Stimulated activated CD8-positive, alpha-beta memory T cell treated with anti-CD3 and anti-CD28 coated beads, Interleukin-12 subunit alpha, Interleukin-12 subunit beta, amount 100 ng/mL, for 1 hour (primary cell): ENCODE data around the gene CTSL.

Experiments
- DNase-seq: peaks from one replicate; pipeline ENCODE4 v3.0.0-alpha.2; 2020; ENCODE audit warnings: low read depth

CTSL gene

GRCh38 chr9:87701491-87701890 is 24.4 kb upstream of the CTSL start:
- DNase-seq = no peak

DNA sequence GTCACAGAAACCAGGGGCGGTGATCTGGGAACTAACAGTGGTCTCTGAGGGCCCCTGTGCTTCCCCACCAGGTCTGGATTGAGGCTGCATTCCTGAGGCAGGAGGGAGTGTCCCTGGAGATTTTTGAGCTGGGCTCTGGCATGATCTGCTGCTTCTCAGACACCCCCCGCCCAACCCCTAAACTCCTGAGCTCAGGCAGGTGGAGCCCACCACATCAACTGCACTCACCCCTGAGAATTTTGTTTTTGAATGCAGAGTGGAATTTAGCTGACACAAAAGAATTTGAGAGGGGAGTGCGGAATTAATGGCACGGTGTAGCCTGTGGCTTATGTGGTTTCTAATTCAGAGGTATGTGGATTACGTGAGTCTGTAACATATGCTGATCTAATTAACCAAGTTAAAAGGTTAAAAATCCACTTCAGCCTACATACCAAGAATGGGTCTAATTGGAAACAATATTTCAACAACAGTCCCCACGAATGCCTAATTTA is 23.9 kb upstream of the CTSL start:
- no peak for DNase-seq

- no peak for DNase-seq
Observed at GRCh38 chr9:87702921-87703320, 23.0 kb upstream of the CTSL start.

- no peak for DNase-seq
Observed at GRCh38 chr9:87703636-87704276, 22.2 kb upstream of the CTSL start.

GRCh38 chr9:87704342-87704741 is 21.6 kb upstream of the CTSL start:
- no peak for DNase-seq

- no peak for DNase-seq
Observed at GRCh38 chr9:87706066-87706739, 19.7 kb upstream of the CTSL start.

DNA sequence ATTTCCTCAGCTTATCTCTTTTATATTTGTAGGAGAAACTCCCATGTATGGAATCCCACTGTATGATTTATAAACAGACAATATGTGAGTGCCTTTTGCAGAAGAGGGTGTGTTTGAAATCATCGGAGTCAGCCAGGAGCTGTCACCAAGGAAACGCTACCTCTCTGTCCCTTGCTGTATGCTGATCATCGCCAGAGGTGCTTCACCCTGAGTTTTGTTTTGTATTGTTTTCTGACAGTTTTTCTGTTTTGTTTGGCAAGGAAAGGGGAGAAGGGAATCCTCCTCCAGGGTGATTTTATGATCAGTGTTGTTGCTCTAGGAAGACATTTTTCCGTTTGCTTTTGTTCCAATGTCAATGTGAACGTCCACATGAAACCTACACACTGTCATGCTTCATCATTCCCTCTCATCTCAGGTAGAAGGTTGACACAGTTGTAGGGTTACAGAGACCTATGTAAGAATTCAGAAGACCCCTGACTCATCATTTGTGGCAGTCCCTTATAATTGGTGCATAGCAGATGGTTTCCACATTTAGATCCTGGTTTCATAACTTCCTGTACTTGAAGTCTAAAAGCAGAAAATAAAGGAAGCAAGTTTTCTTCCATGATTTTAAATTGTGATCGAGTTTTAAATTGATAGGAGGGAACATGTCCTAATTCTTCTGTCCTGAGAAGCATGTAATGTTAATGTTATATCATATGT is 18.0 kb upstream of the CTSL start:
- no peak for DNase-seq

DNA sequence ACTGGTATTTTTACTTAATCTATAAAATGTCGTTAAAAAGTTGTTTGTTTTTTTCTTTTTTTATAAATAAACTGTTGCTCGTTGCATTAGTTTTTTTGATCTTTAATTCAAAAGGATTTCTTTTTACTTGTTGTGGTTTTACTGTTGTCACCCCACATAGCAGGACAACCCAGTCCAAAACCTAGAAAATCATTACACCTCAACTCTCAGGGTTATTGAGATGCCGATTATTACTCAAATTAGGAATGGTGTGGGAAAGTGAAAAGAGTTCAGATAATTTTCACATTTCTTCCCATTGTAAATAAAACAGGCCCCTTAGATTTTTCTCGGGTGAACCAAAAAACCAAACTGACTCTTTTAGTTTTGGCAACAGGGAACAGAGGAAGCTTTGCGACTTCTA is 17.4 kb upstream of the CTSL start:
- DNase-seq = no peak

- DNase-seq = no peak
Observed at GRCh38 chr9:87708986-87709728, 16.8 kb upstream of the CTSL start.

DNA sequence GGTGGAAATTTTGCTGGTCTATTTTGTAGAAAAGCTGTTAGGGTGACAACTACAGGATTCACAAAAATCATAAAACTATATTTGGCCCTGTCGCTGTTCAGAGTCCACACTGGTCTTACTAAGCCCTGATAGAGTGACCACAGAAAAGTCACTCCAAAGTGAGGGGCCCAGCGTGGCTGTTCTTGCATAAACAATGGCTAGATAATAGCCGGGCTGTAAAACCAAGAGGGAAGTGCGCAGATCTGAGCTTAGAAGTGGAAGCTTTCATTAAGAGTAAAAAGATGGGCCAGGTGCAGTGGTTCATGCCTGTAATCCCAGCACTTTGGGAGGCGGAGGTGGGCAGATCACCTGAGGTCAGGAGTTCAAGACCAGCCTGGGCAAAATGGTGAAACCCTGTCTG is 15.5 kb upstream of the CTSL start:
- no peak for DNase-seq

DNA sequence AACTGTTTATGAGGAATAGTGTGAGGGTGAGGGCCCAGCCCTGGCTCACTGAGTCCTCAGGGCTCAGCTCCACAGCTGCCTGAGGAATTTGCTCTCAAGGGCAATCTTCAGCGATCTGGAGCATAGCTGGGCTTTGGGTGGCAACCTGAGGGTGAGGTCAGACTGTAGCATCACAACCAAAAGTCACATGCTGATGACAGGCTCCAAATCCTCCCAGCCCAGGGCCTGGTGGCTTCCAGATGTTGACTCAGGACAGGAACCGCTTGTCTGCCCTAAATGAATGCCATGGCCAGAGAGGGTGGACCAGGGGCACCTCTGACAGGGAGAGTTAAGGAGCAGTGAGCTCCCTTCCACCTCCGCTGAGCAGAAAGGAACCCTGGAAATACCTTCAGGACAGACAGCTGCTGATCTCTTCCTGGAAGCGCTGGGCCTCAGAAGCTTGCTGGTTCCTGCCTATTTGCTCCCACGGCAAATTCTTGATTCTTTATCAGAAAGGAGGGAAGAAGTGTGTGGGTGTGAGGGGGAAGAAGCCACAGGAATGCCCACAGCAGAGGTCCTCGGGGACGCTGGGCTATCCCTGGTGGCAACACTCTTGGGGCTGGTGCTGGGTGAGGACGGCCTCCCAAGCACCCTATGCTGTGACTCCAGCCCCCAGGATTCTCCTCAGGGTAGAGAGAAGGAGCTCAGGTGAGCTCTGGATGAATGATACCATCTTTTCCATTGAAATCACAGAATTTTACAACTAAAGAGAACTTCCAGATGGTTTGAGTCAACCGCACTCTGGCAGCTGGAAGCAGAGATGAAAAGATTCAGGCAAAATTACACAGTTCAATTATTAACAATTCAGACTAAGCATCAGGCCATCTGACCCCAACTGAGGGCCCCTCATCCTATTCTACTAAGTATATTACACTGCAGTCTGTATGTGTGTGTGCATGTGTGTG is 13.8 kb upstream of the CTSL start:
- no peak for DNase-seq

DNA sequence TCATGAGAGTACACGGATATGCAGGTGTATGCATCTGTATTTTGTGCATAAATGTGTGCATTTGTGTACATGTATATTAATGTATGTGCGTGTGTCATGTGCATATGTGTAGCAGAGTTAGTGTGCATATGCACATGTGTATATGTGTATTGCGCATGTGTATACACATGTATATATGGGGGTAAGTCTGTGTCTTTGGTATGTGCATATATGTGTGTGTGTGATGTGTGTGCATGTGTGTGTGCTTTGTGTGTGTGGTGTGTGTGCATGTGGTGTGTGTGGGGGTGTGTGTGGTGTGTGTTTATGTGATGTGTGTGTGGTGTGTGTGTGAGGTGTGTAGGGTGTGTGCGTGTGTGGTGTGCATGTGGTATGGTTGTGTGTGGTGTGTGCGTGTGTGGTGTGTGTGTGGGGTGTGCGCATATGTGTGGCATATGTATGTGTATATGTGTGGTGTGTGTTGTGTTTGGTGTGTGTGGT is 13.1 kb upstream of the CTSL start:
- no peak for DNase-seq

GRCh38 chr9:87713278-87713987 is 12.5 kb upstream of the CTSL start:
- DNase-seq = no peak

- no peak for DNase-seq
Observed at GRCh38 chr9:87713988-87714330, 12.0 kb upstream of the CTSL start.

- no peak for DNase-seq
Observed at GRCh38 chr9:87714819-87715218, 11.1 kb upstream of the CTSL start.

DNA sequence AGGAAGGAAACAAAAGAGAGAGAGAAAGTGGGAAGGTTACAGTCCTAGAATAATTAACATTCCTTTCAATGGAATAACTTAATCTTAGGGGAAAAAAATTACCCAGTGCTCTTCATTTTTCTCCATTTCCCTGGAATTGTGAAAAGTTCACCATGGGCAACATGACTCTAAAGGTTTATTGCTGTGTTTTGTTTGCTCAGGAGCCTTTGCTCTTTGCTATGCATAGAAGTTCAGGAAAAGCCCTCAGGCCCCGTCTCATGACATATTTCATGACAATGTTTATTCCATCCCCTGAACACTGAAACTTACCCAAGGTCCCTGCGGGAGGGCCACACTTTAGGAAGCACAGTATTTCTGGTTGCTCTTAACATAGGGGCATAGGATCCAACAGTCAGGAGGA is 9.8 kb upstream of the CTSL start:
- DNase-seq = no peak

GRCh38 chr9:87717456-87717855 is 8.5 kb upstream of the CTSL start:
- no peak for DNase-seq

- no peak for DNase-seq
Observed at GRCh38 chr9:87718231-87718630, 7.7 kb upstream of the CTSL start.

GRCh38 chr9:87718852-87719612 is 6.9 kb upstream of the CTSL start:
- no peak for DNase-seq

DNA sequence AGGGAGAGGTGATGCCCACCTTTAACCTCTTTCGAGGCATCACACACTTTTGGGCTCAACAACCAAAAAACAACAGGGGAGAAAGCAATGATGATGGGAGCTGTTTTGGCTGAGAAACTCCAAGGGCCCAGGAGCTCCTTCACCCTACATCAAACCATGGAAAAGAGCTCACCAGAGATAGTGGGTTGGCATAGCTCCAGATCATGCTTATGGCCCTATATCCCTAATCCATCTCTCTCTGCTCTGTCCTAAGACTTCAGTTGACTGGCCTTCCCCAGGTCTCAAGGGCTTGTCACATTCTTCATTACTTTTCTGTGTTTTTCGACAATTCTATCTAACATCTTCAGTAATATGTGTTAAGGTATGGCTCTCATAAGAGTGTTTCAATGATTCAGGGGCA is 5.7 kb upstream of the CTSL start:
- DNase-seq = no peak
